WTC11 (cell line): Measurements from ENCODE around the gene HNF1B. TPM values are rescaled to one million over a fixed set of nuclear protein-coding genes. Genes with fewer than 3 reads are reported as not detected.
A peak's percentile ranks its signal among the peaks of the same experiment; 100 is the strongest.

Experiments
- ATAC-seq: fragments of 200-7000 bp; cut with Tn5 transposase; 2 replicates; pipeline ENCODE4 v1.10.0; 2021; ENCODE audit warnings: mild to moderate bottlenecking, moderate library complexity
- CTCF ChIA-PET: fragments of 300-600 bp; sonication (Branson Sonifier 250); formaldehyde crosslinking; loops from one replicate; lab custom pipeline; 2021; ENCODE audit warnings: antibody characterized with exemption; lab: Charles Lee
- POLR2A ChIA-PET: fragments of 350-600 bp; sonication (Branson Sonifier 250); formaldehyde crosslinking; loops from one replicate; lab custom pipeline; 2021; ENCODE audit warnings: antibody characterized with exemption; lab: Charles Lee
- DNase-seq: peaks from one replicate; pipeline ENCODE4 v3.0.0; 2021; ENCODE audit warnings: low spot score
- H3K27ac Mint-ChIP-seq: 2 replicates; pipeline ENCODE4 v1.8.0; 2021; ENCODE audit warnings: mixed read lengths
- H3K27me3 Mint-ChIP-seq: 2 replicates; pipeline ENCODE4 v1.8.0; 2021; ENCODE audit warnings: low read depth, mild to moderate bottlenecking, moderate library complexity, mixed read lengths
- H3K36me3 Mint-ChIP-seq: 2 replicates; pipeline ENCODE4 v1.8.0; 2021; ENCODE audit warnings: mixed read lengths
- H3K4me1 Mint-ChIP-seq: 2 replicates; pipeline ENCODE4 v1.8.0; 2022; ENCODE audit warnings: mixed read lengths
- H3K4me3 Mint-ChIP-seq: 2 replicates; pipeline ENCODE4 v1.8.0; 2021; ENCODE audit warnings: mild to moderate bottlenecking, moderate library complexity, mixed read lengths
- H3K9me3 Mint-ChIP-seq: 2 replicates; pipeline ENCODE4 v1.8.0; 2021; ENCODE audit warnings: mixed read lengths
- AR ChIP-seq: fragments of 250-450 bp; sonication (Bioruptor Pico); IDR thresholded peaks from 2 replicates; pipeline ENCODE4 v1.9.0; 2021; ENCODE audit warnings: mild to moderate bottlenecking
- ATF6 ChIP-seq: sonication (generic); formaldehyde crosslinking; IDR thresholded peaks from 2 replicates; pipeline ENCODE4 v1.8.1; 2023; ENCODE audit warnings: mild to moderate bottlenecking, missing genetic modification reagents
- CBFB ChIP-seq: sonication (generic); formaldehyde crosslinking; IDR thresholded peaks from 2 replicates; pipeline ENCODE4 v1.8.1; 2022; ENCODE audit warnings: mild to moderate bottlenecking, low read depth, missing genetic modification reagents
- CDX4 ChIP-seq: fragments of 250-450 bp; sonication (Bioruptor Pico); IDR thresholded peaks from 2 replicates; pipeline ENCODE4 v1.9.0; 2021; ENCODE audit warnings: moderate library complexity, mild to moderate bottlenecking, inconsistent platforms, borderline replicate concordance
- E2F1 ChIP-seq: sonication (generic); formaldehyde crosslinking; IDR thresholded peaks from 2 replicates; pipeline ENCODE4 v1.8.0; 2022; ENCODE audit warnings: mild to moderate bottlenecking, missing genetic modification reagents
- GABPB1 ChIP-seq: sonication (generic); formaldehyde crosslinking; IDR thresholded peaks from 2 replicates; pipeline ENCODE4 v1.8.1; 2023; ENCODE audit warnings: mild to moderate bottlenecking, missing genetic modification reagents
- GRHL2 ChIP-seq: fragments of 250-450 bp; sonication (Bioruptor Pico); IDR thresholded peaks from 2 replicates; pipeline ENCODE4 v1.8.0; 2022; ENCODE audit warnings: mild to moderate bottlenecking, moderate library complexity; ENCODE audit not compliant: insufficient replicate concordance, severe bottlenecking
- KAT7 ChIP-seq: sonication (generic); formaldehyde crosslinking; IDR thresholded peaks from 2 replicates; pipeline ENCODE4 v1.8.1; 2023; ENCODE audit warnings: missing genetic modification reagents, mild to moderate bottlenecking, borderline replicate concordance
- NFATC4 ChIP-seq: fragments of 250-450 bp; sonication (Bioruptor Pico); IDR thresholded peaks from 2 replicates; pipeline ENCODE4 v1.9.0; 2021; ENCODE audit warnings: mild to moderate bottlenecking
- NR2C2 ChIP-seq: sonication (generic); formaldehyde crosslinking; IDR thresholded peaks from 2 replicates; pipeline ENCODE4 v1.8.0; 2022; ENCODE audit warnings: mild to moderate bottlenecking, missing genetic modification reagents
- TP53 ChIP-seq: sonication (generic); formaldehyde crosslinking; IDR thresholded peaks from 2 replicates; pipeline ENCODE4 v1.8.1; 2023; ENCODE audit warnings: mild to moderate bottlenecking, missing genetic modification reagents
- ZBTB21 ChIP-seq: sonication (generic); formaldehyde crosslinking; IDR thresholded peaks from 2 replicates; pipeline ENCODE4 v1.8.1; 2023; ENCODE audit warnings: mild to moderate bottlenecking, missing genetic modification reagents, borderline replicate concordance
- ZNF317 ChIP-seq: sonication (generic); formaldehyde crosslinking; IDR thresholded peaks from 2 replicates; pipeline ENCODE4 v1.8.1; 2023; ENCODE audit warnings: low read depth, mild to moderate bottlenecking, moderate library complexity, missing genetic modification reagents, borderline replicate concordance
- ZNF396 ChIP-seq: fragments of 250-450 bp; sonication (Bioruptor Pico); IDR thresholded peaks from 2 replicates; pipeline ENCODE4 v1.8.0; 2021; ENCODE audit warnings: mild to moderate bottlenecking, moderate library complexity, borderline replicate concordance
- ZNF532 ChIP-seq: fragments of 250-450 bp; sonication (Bioruptor Pico); IDR thresholded peaks from 2 replicates; pipeline ENCODE4 v1.9.0; 2021; ENCODE audit warnings: mild to moderate bottlenecking, borderline replicate concordance
- total RNA-seq: library from RNA; stranded (reverse); gene quantifications from 3 replicates; pipeline ENCODE4 v1.2.3, GENCODE V29; 2021

The HNF1B gene
- total RNA-seq, 1 experiment from 2014 or later: 0.26 TPM

- TF ChIP-seq ZNF532 (CRISPR knock-in tag) (no peak), ZNF396 (no peak), NFATC4 (CRISPR knock-in tag) (no peak), TP53 (CRISPR knock-in tag) (no peak)
Measured at GRCh38 chr17:37700881-37701280, 44.0 kb downstream of the HNF1B start (continued).

GRCh38 chr17:37699285-37699973 lies 45.4 kb downstream of the HNF1B start:
- Mint-ChIP-seq H3K27ac (no peak overlapping the region), H3K4me3 (no peak overlapping the region), H3K36me3 (peaks cover 9% of the 10 kb centered on the region), H3K4me1 (no peaks in the 10 kb centered on the region), H3K27me3 (peaks cover 7% of the 10 kb centered on the region), H3K9me3 (peaks cover 15% of the 10 kb centered on the region)
- ChIA-PET CTCF (no interaction called here), POLR2A (no interaction called here)
- ATAC-seq (no peak), DNase-seq (no peak)
- no peak for TF ChIP-seq KAT7 (CRISPR knock-in tag)

GRCh38 chr17:37698911-37699255 lies 46.0 kb downstream of the HNF1B start:
- no peak for TF ChIP-seq CDX4 (CRISPR knock-in tag)
- no peak for TF ChIP-seq CBFB
- Mint-ChIP-seq H3K27me3 (peaks cover 8% of the 10 kb centered on the region), H3K4me1 (no peaks in the 10 kb centered on the region), H3K9me3 (peaks cover 17% of the 10 kb centered on the region), H3K27ac (no peak overlapping the region), H3K4me3 (no peak overlapping the region), H3K36me3 (peaks cover 10% of the 10 kb centered on the region)
- ATAC-seq (no peak), DNase-seq (no peak)
- ChIA-PET CTCF (no interaction called here), POLR2A (no interaction called here)

GRCh38 chr17:37698132-37698910 lies 46.5 kb downstream of the HNF1B start:
- H3K27me3 Mint-ChIP-seq: peaks cover 8% of the 10 kb centered on the region
- peaks cover 22% of the 10 kb centered on the region for H3K9me3 Mint-ChIP-seq
- H3K27ac Mint-ChIP-seq: no peak overlapping the region
- TF ChIP-seq ZNF317 (CRISPR knock-in tag): no peak
- peak; percentile 28; the same call in 1 of the 2 replicates for TF ChIP-seq GABPB1
- H3K36me3 Mint-ChIP-seq: peaks cover 15% of the 10 kb centered on the region
- ChIA-PET POLR2A (no interaction called here), CTCF (no interaction called here)
- ATAC-seq: no peak
- H3K4me3 Mint-ChIP-seq: no peak overlapping the region
- DNase-seq: no peak
- H3K4me1 Mint-ChIP-seq: peaks cover 4% of the 10 kb centered on the region; the same call in 1 of the 2 replicates

GRCh38 chr17:37697381-37697780 lies 47.5 kb downstream of the HNF1B start:
- ATAC-seq: no peak
- peaks cover 22% of the 10 kb centered on the region for H3K9me3 Mint-ChIP-seq
- DNase-seq: no peak
- peaks cover 3% of the 10 kb centered on the region for H3K27me3 Mint-ChIP-seq
- H3K4me1 Mint-ChIP-seq: peaks cover 4% of the 10 kb centered on the region; the same call in 1 of the 2 replicates
- POLR2A ChIA-PET: no interaction called here
- CTCF ChIA-PET: no interaction called here
- H3K27ac Mint-ChIP-seq: no peak overlapping the region
- H3K36me3 Mint-ChIP-seq: peaks cover 15% of the 10 kb centered on the region
- H3K4me3 Mint-ChIP-seq: no peak overlapping the region
- no peak for TF ChIP-seq NR2C2 (CRISPR knock-in tag)
- TF ChIP-seq ZBTB21 (CRISPR knock-in tag): no peak
- TF ChIP-seq GRHL2: no peak
- no peak for TF ChIP-seq AR (CRISPR knock-in tag)
- no peak for TF ChIP-seq ATF6
- no peak for TF ChIP-seq E2F1 (CRISPR knock-in tag)
